H9 (cell line): ENCODE data around the gene SFXN2. TPM values are rescaled to one million over a fixed set of nuclear protein-coding genes. Genes with fewer than 3 reads are reported as not detected.
A peak's percentile ranks its signal among the peaks of the same experiment; 100 is the strongest.
"Not testable (repeated sequence)": the region's sequence is repeated elsewhere in the genome, so short reads cannot be mapped to it uniquely, and the experiment has no call there.

Source experiments
- DNase-seq: peaks from one replicate; pipeline ENCODE4 v3.0.0-alpha.2; 2017
- H2AFZ ChIP-seq: one replicate; pipeline ENCODE4 v1.6.1; 2013; ENCODE audit warnings: mild to moderate bottlenecking, low read length, control low read depth, moderate library complexity
- H2AK5ac ChIP-seq: 2 replicates; pipeline ENCODE4 v1.6.1; 2013; ENCODE audit warnings: low read length, control low read depth, mixed read lengths; ENCODE audit not compliant: insufficient read length
- H2BK120ac ChIP-seq: one replicate; pipeline ENCODE4 v1.6.1; 2013; ENCODE audit warnings: low read depth, mild to moderate bottlenecking, low read length, control low read depth, inconsistent platforms; ENCODE audit not compliant: poor library complexity, severe bottlenecking
- H2BK12ac ChIP-seq: 2 replicates; pipeline ENCODE4 v1.6.1; 2013; ENCODE audit warnings: low read length, control low read depth, mixed read lengths, low read depth; ENCODE audit not compliant: insufficient read length
- H2BK15ac ChIP-seq: 2 replicates; pipeline ENCODE4 v1.6.1; 2013; ENCODE audit warnings: low read depth, low read length, control low read depth
- H2BK20ac ChIP-seq: one replicate; pipeline ENCODE4 v1.6.1; 2013; ENCODE audit warnings: low read depth, mild to moderate bottlenecking, low read length, control low read depth, inconsistent platforms; ENCODE audit not compliant: poor library complexity, severe bottlenecking
- H2BK5ac ChIP-seq: 2 replicates; pipeline ENCODE4 v1.6.1; 2013; ENCODE audit warnings: low read length, control low read depth, mixed read lengths; ENCODE audit not compliant: insufficient read length
- H3K14ac ChIP-seq: 2 replicates; pipeline ENCODE4 v1.6.1; 2013; ENCODE audit warnings: low read length, control low read depth; ENCODE audit not compliant: insufficient read depth
- H3K18ac ChIP-seq: 2 replicates; pipeline ENCODE4 v1.6.1; 2013; ENCODE audit warnings: low read depth, mild to moderate bottlenecking, mixed read lengths, low read length, control low read depth; ENCODE audit not compliant: insufficient read length
- H3K23ac ChIP-seq: 2 replicates; pipeline ENCODE4 v1.6.1; 2013; ENCODE audit warnings: low read length, control low read depth, mixed read lengths, low read depth; ENCODE audit not compliant: insufficient read length
- H3K23me2 ChIP-seq: 2 replicates; pipeline ENCODE4 v1.6.1; 2013; ENCODE audit warnings: low read depth, mild to moderate bottlenecking, mixed read lengths, low read length, control low read depth; ENCODE audit not compliant: insufficient read length, poor library complexity, severe bottlenecking
- H3K27ac ChIP-seq: 2 replicates; pipeline ENCODE4 v1.5.1; 2013; ENCODE audit warnings: low read length, control low read depth, mixed read lengths, low read depth; ENCODE audit not compliant: insufficient read length
- H3K27me3 ChIP-seq: 2 replicates; pipeline ENCODE4 v1.6.1; 2013; ENCODE audit warnings: low read length, control low read depth, inconsistent platforms; ENCODE audit not compliant: insufficient read depth
- H3K4ac ChIP-seq: 2 replicates; pipeline ENCODE4 v1.6.1; 2013; ENCODE audit warnings: low read depth, mild to moderate bottlenecking, control low read depth, inconsistent platforms, low read length, moderate library complexity
- H3K4me1 ChIP-seq: 2 replicates; pipeline ENCODE4 v1.6.1; 2013; ENCODE audit warnings: low read length, control low read depth, inconsistent platforms; ENCODE audit not compliant: insufficient read depth
- H3K4me2 ChIP-seq: 2 replicates; pipeline ENCODE4 v1.6.1; 2013; ENCODE audit warnings: low read length, control low read depth, mixed read lengths; ENCODE audit not compliant: insufficient read length, insufficient read depth
- H3K56ac ChIP-seq: 2 replicates; pipeline ENCODE4 v1.6.1; 2013; ENCODE audit warnings: low read depth, mild to moderate bottlenecking, mixed read lengths, low read length, control low read depth; ENCODE audit not compliant: insufficient read length
- H3K79me1 ChIP-seq: 2 replicates; pipeline ENCODE4 v1.6.1; 2013; ENCODE audit warnings: low read depth, mild to moderate bottlenecking, moderate library complexity, low read length, control low read depth, inconsistent platforms; ENCODE audit not compliant: insufficient read depth, poor library complexity, severe bottlenecking
- H3K79me2 ChIP-seq: 2 replicates; pipeline ENCODE4 v1.6.1; 2013; ENCODE audit warnings: low read length, control low read depth, inconsistent platforms; ENCODE audit not compliant: insufficient read depth
- H3K9ac ChIP-seq: 2 replicates; pipeline ENCODE4 v1.6.1; 2013; ENCODE audit warnings: low read length, control low read depth, mixed read lengths; ENCODE audit not compliant: insufficient read length; ENCODE audit errors: extremely low read depth
- H3K9me3 ChIP-seq: one replicate; pipeline ENCODE4 v1.6.1; 2013; ENCODE audit warnings: low read depth, low read length, inconsistent platforms; ENCODE audit not compliant: control insufficient read depth
- H3T11ph ChIP-seq: one replicate; pipeline ENCODE4 v1.6.1; 2013; ENCODE audit warnings: mild to moderate bottlenecking, low read length, control low read depth, inconsistent platforms
- H4K20me1 ChIP-seq: one replicate; pipeline ENCODE4 v1.6.1; 2013; ENCODE audit not compliant: control insufficient read depth, insufficient read length, insufficient read depth
- H4K5ac ChIP-seq: 2 replicates; pipeline ENCODE4 v1.6.1; 2013; ENCODE audit warnings: low read depth, mild to moderate bottlenecking, mixed read lengths, low read length, control low read depth; ENCODE audit not compliant: insufficient read length
- H4K8ac ChIP-seq: replicated peaks from 2 replicates; pipeline ENCODE4 v1.6.1; 2013; ENCODE audit warnings: low read length, control low read depth, mixed read lengths, low read depth; ENCODE audit not compliant: insufficient read length
- H4K91ac ChIP-seq: 2 replicates; pipeline ENCODE4 v1.6.1; 2013; ENCODE audit warnings: low read depth, mild to moderate bottlenecking, moderate library complexity, mixed read lengths, low read length, control low read depth; ENCODE audit not compliant: insufficient read length
- H3K27ac Mint-ChIP-seq, 3 experiments: 2 replicates in 2 of 3; 3 replicates in 1 of 3; pipeline ENCODE4 v1.8.0; 2020 to 2021; ENCODE audit warnings: mixed read lengths in 3 of 3, mild to moderate bottlenecking in 1 of 3, moderate library complexity in 1 of 3
- H3K27me3 Mint-ChIP-seq: 2 replicates; pipeline ENCODE4 v1.8.0; 2021; ENCODE audit warnings: low read depth, mild to moderate bottlenecking, moderate library complexity, mixed read lengths
- H3K36me3 Mint-ChIP-seq, 3 experiments: 2 replicates in 2 of 3; 3 replicates in 1 of 3; pipeline ENCODE4 v1.8.0; 2020 to 2021; ENCODE audit warnings: low read depth in 3 of 3, mixed read lengths in 3 of 3; ENCODE audit not compliant: insufficient read depth in 1 of 3
- H3K4me1 Mint-ChIP-seq, 2 experiments: 2 replicates each; pipeline ENCODE4 v1.8.0; 2020; ENCODE audit warnings: mixed read lengths in 2 of 2
- H3K4me3 Mint-ChIP-seq, 2 experiments: 2 replicates in 1 of 2; 3 replicates in 1 of 2; pipeline ENCODE4 v1.8.0; 2020 to 2021; ENCODE audit warnings: mild to moderate bottlenecking in 2 of 2, mixed read lengths in 2 of 2, moderate library complexity in 1 of 2
- H3K9me3 Mint-ChIP-seq, 2 experiments: 2 replicates in 1 of 2; 3 replicates in 1 of 2; pipeline ENCODE4 v1.8.0; 2020; ENCODE audit warnings: mild to moderate bottlenecking in 2 of 2, mixed read lengths in 2 of 2, moderate library complexity in 1 of 2
- WGBS: extraction: QIAGEN DNeasy Blood & Tissue Kit; methylation state at CpG from one replicate; pipeline ENCODE4 v1.1.7; 2013; ENCODE audit warnings: missing lambda C conversion rate, low lambda C conversion rate, mixed read lengths; ENCODE audit not compliant: insufficient read length; ENCODE audit errors: extremely low coverage; 5-methylcytosine and 5-hydroxymethylcytosine counted together
- total RNA-seq: library from RNA; stranded (reverse); gene quantifications from 2 replicates; pipeline ENCODE4 v1.2.1, GENCODE V29; 2021
- TF ChIP-seq, protein P1 (sequence below): fragments of 200-600 bp; sonication (generic); conservative IDR thresholded peaks from 3 replicates; pipeline ENCODE4 v1.8.0; 2021; ENCODE audit warnings: antibody characterized with exemption, mild to moderate bottlenecking

The SFXN2 gene
- total RNA-seq, 1 experiment from 2014 or later, result 34.7 TPM

- no peak overlapping the region for H3K56ac ChIP-seq
- H3K23me2 ChIP-seq, result no peaks in the 10 kb centered on the region
- no peaks in the 10 kb centered on the region for H4K20me1 ChIP-seq
- no peak overlapping the region for H3K27ac ChIP-seq
- no peak overlapping the region for H2AFZ ChIP-seq
- no peak overlapping the region for H2BK20ac ChIP-seq
- H2BK15ac ChIP-seq, result no peak overlapping the region
- no peak overlapping the region for H2BK12ac ChIP-seq
- no peak overlapping the region for H3K23ac ChIP-seq
- no peak overlapping the region for H3K4ac ChIP-seq
- no peaks in the 10 kb centered on the region for H3K79me1 ChIP-seq
- peaks cover 4% of the 10 kb centered on the region for H3K4me1 ChIP-seq
- H3T11ph ChIP-seq, result no peak overlapping the region
- no peak overlapping the region for H3K4me2 ChIP-seq
- H3K27me3 ChIP-seq, result no peaks in the 10 kb centered on the region
- H3K9me3 ChIP-seq, result no peaks in the 10 kb centered on the region
- peak overlapping the region in 1 of 3 experiments; percentile 49; a peak in 2 of 7 replicates for H3K27ac Mint-ChIP-seq
- no peak overlapping the region for H4K91ac ChIP-seq
- no CpG with 5 or more reads among the region's 9 CpGs for WGBS
- no peak overlapping the region for H2BK5ac ChIP-seq
- no peak overlapping the region for H3K9ac ChIP-seq
- no peak overlapping the region for H3K18ac ChIP-seq
- H3K4me3 Mint-ChIP-seq, result no peak overlapping the region
- H3K27me3 Mint-ChIP-seq, result no peaks in the 10 kb centered on the region; the same call in 1 of the 2 replicates
- H3K9me3 Mint-ChIP-seq, result no peaks in the 10 kb centered on the region; a peak in 1 of 5 replicates
- no peaks in the 10 kb centered on the region; a peak in 1 of 7 replicates for H3K36me3 Mint-ChIP-seq
- H3K79me2 ChIP-seq, result no peaks in the 10 kb centered on the region
- no peak overlapping the region for H4K5ac ChIP-seq
- H3K14ac ChIP-seq, result no peak overlapping the region
- H2AK5ac ChIP-seq, result no peak overlapping the region
- TF ChIP-seq, protein P1, sequence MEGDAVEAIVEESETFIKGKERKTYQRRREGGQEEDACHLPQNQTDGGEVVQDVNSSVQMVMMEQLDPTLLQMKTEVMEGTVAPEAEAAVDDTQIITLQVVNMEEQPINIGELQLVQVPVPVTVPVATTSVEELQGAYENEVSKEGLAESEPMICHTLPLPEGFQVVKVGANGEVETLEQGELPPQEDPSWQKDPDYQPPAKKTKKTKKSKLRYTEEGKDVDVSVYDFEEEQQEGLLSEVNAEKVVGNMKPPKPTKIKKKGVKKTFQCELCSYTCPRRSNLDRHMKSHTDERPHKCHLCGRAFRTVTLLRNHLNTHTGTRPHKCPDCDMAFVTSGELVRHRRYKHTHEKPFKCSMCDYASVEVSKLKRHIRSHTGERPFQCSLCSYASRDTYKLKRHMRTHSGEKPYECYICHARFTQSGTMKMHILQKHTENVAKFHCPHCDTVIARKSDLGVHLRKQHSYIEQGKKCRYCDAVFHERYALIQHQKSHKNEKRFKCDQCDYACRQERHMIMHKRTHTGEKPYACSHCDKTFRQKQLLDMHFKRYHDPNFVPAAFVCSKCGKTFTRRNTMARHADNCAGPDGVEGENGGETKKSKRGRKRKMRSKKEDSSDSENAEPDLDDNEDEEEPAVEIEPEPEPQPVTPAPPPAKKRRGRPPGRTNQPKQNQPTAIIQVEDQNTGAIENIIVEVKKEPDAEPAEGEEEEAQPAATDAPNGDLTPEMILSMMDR, result no peak
- no peak overlapping the region for H4K8ac ChIP-seq
- H3K4me1 Mint-ChIP-seq, result peaks cover 22 to 36% of the 10 kb centered on the region in 2 experiments
- no peak overlapping the region for H2BK120ac ChIP-seq
- no peak for DNase-seq
Measured at GRCh38 chr10:102665904-102666509, 48.4 kb upstream of the SFXN2 start.

DNA sequence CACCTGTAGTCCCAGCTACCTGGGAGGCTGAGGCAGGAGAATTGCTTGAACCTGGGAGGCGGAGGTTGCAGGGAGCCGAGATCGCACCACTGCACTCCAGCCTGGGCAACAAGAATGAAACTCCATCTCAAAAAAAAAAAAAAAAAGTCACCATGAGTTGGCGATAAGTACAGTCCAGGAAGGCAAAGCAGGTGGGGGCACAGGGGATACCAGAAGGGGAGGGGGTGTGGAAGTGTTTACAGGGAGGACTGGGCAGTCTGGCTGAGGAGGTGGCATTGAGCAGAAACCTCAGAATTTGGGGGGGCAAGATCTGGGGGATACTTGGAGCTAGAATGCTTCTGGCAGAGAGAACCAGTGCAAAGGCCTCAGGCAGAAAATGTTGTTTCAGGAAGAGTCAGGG, 47.0 kb upstream of the SFXN2 start:
- not testable (repeated sequence) for H2AFZ ChIP-seq, H3K79me1 ChIP-seq, H3K9me3 ChIP-seq, H4K5ac ChIP-seq, H3K27me3 ChIP-seq, H4K20me1 ChIP-seq, H3K23me2 ChIP-seq, DNase-seq, H3K18ac ChIP-seq, H3K23ac ChIP-seq, H3K36me3 Mint-ChIP-seq, H3K4me2 ChIP-seq, H4K8ac ChIP-seq, H3K27me3 Mint-ChIP-seq, H3K4ac ChIP-seq, H3K9ac ChIP-seq, H2BK12ac ChIP-seq, H3K14ac ChIP-seq, H3K56ac ChIP-seq, H3T11ph ChIP-seq, H2AK5ac ChIP-seq, H2BK5ac ChIP-seq, H3K27ac ChIP-seq, H3K9me3 Mint-ChIP-seq, H3K4me3 Mint-ChIP-seq, H3K79me2 ChIP-seq, H2BK20ac ChIP-seq, H3K4me1 ChIP-seq, H2BK15ac ChIP-seq, H2BK120ac ChIP-seq, H4K91ac ChIP-seq
- Mint-ChIP-seq H3K4me1 (peaks cover 24 to 33% of the 10 kb centered on the region in 2 experiments), H3K27ac (peak overlapping the region in 2 of 3 experiments; percentile 5 to 50; a peak in 2 of 7 replicates)
- WGBS, result no CpG with 5 or more reads among the region's 4 CpGs
